VCaP (cell line): Measurements from ENCODE around the gene PLEKHG2.

Experiments
- H3K27ac ChIP-seq: fragments of 450-650 bp; 2 replicates; pipeline ENCODE4 v1.5.1; 2017
- TF ChIP-seq, protein P1 (sequence below): fragments of 450-650 bp; conservative IDR thresholded peaks from 2 replicates; pipeline ENCODE4 v1.5.1; 2017; ENCODE audit warnings: mild to moderate bottlenecking, moderate library complexity

Gene PLEKHG2

DNA sequence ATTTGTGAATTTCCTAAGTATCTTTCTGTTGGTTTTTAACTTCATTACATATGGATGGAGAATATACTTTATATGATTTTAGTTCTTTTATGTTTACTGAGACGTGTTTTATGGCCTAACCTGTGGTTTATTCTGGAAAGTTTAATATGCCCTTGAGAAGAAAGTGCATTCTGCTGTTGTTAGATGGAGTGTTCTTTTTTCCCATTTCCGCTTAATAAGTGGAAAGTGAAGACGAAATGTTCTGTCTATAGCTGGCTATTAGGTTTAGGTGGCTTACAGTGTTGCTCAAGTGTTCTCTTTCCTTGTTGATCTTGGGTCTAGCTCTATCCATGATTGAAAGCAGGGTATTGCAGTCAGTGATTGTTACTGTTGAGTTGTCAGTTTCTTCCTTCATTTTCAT is 50.9 kb downstream of the PLEKHG2 start:
- peak overlapping the region; percentile 59 for H3K27ac ChIP-seq
- TF ChIP-seq, protein P1, sequence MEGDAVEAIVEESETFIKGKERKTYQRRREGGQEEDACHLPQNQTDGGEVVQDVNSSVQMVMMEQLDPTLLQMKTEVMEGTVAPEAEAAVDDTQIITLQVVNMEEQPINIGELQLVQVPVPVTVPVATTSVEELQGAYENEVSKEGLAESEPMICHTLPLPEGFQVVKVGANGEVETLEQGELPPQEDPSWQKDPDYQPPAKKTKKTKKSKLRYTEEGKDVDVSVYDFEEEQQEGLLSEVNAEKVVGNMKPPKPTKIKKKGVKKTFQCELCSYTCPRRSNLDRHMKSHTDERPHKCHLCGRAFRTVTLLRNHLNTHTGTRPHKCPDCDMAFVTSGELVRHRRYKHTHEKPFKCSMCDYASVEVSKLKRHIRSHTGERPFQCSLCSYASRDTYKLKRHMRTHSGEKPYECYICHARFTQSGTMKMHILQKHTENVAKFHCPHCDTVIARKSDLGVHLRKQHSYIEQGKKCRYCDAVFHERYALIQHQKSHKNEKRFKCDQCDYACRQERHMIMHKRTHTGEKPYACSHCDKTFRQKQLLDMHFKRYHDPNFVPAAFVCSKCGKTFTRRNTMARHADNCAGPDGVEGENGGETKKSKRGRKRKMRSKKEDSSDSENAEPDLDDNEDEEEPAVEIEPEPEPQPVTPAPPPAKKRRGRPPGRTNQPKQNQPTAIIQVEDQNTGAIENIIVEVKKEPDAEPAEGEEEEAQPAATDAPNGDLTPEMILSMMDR: no peak

DNA sequence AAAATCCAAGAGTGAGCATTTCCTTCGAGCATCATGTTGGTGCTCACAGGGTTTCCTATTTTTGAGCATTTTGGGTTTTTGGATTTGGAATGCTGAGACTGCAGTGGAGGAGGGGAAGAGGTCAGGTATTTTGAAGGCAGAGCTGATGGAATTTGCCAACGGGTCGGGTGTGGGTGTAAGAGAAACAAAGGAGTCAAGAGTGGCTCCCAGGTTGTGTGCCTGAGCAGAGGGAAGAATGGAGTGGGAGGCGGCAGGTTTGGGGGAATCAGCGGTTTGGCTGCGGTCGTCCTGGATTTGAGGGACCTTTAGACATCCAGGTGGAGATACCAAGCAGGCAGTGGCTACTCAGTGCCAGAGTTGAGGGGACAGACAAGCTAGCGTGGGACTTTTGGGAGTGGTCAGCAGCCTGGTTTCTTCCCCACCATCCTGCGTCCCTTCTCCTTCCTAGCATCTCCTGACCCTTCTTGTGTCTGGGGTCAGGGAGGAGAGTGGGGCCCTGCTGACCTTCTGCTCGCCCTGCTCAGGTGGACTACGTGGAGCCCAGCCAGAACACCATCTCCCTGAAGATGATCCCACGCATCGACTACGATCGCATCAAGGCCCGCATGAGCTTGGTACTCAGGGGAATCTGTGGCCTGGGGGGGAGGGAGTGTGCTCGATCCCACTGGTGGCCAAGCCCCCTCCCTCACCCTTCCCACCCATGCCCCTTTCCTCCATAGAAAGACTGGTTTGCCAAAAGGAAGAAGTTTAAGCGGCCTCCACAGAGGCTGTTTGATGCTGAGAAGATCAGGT is 53.7 kb downstream of the PLEKHG2 start:
- TF ChIP-seq, protein P1: no peak
- no peak overlapping the region for H3K27ac ChIP-seq

DNA sequence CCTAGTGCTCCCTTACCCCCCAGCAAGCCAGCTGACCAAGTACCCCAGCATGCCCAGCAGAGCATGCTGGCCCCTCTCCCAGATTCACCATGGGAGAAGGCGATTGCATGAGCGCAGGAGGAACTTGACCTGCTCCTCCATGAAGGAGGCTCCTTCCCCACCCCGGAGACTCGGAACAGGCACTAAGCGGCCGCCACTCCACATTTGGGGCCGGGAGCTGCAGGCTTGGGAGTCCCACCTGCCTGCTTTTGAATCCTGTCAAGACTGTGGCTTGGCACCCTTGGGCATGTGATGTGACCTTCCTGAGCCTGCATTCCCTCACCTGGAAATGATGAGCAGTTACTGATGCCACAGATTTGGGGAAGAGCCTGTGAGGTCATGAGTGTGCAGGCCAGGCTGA is 55.5 kb downstream of the PLEKHG2 start:
- H3K27ac ChIP-seq: no peak overlapping the region
- TF ChIP-seq, protein P1: no peak

DNA sequence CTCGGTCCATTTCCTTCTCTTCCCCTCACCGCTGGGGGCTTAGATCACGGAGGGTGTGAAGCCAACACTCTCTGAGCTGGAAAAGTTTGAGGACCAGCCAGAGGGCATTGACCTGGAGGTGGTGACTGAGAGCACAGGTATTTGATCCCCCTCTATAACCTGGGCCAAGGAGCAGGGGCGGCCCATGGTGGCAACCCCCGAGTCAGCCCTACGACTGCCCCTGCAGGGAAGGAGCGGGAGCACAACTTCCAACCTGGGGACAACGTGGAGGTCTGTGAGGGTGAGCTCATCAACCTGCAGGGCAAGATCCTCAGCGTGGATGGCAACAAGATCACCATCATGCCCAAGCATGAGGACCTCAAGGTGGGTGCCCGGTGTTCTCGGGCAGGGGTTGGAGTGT is 56.6 kb downstream of the PLEKHG2 start:
- H3K27ac ChIP-seq: no peak overlapping the region
- TF ChIP-seq, protein P1: no peak

DNA sequence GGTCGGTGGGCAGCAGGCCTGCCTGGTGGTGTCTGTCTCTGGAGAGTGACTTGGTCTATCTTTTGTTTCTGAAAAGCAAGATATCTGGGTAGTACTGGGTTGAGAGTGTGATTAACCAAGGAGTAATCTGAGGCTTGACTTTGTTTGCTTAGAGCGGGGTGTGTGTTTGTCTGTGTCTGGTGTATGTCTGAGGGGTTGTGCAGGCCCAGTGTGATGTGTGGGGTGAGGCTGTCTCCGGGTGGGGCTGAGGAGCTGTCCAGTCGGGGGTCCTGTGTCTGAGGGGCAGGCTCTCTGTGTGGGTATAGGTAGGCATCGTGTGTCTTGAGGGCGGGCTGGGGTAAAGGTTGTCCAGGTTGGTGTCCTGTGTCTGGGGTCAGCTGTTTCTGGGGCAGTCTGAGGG is 57.1 kb downstream of the PLEKHG2 start:
- no peak overlapping the region for H3K27ac ChIP-seq

DNA sequence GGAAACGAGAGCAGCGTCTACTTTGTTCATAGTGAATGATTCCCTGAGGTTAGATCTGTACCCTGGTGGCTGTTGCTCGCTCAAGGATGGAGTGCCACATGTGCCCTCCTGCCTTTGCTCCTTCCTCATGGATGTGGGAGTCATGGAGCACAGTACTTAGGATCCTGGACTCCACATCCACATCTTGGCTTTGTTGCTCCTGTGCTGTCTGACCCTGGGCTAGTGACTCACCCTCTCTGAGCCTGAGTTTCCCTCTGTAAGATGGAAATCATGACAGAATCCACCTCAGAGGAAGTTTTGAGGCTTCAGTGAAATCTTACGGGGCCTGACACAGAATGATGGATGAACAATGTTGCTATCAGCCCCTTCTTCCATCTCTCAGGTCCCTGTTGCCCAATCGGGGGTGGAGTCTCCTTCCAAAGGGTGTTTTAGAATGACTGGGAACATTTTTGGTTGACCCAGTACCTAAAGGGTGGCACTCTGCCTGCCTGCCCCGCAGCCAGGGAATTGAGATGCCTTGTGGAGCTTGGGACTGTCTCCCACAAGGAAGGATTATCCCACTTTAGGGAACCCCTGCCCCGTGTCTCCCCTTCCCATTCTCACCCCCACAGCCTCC is 58.4 kb downstream of the PLEKHG2 start:
- TF ChIP-seq, protein P1: no peak
- no peak overlapping the region for H3K27ac ChIP-seq

More for the DNA sequence above, 57.1 kb downstream of the PLEKHG2 start:
- TF ChIP-seq, protein P1: no peak

DNA sequence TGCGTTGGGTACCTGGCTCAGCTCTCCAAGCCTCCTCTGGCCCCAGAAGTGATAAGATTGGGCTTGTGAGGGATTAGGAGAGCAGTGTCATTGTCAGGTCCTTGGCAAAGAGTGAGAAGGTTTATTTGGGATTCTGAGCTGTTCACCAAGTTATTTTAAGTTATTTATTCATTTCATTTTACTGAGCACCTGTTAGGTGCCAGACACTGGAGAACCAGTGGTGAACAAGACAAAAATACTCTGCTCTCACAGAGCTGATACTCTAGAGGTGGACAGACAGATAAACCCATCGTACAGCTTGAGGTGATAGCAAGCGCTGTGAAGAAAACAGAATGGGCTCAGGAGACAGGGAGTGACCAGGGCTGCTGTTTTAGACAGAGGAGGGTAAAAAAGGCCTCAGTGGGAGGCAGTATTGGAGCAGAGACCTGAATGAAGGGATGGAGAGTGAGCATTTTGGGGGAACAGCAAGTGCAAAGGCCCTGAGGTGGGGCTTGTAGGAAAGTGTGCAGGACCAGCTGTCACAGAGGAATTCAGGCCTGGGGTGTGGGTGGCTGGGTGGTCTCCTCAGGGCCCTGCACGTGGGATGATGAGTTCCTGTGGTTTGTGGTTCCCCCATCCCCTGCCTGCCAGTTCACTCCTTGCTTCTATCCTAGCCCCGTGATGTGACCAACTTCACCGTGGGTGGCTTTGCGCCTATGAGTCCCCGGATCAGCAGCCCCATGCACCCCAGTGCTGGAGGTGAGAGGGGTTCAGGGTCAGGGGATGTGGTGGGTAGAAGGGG is 59.5 kb downstream of the PLEKHG2 start:
- TF ChIP-seq, protein P1: no peak
- no peak overlapping the region for H3K27ac ChIP-seq
